Astrocyte (in vitro differentiated cells and primary cell): ENCODE results near the gene F7. TPM values are rescaled to one million over a fixed set of nuclear protein-coding genes. Genes with fewer than 3 reads are reported as not detected.

Experiments
- DNase-seq: peaks from one replicate; pipeline ENCODE4 v3.0.0-alpha.2; 2010; ENCODE audit warnings: low read depth
- FAIRE-seq: peaks from 2 replicates; lab custom pipeline; 2011; peaks lifted over from hg19 to GRCh38; lab: Jason Lieb, UNC
- H2AFZ ChIP-seq: 2 replicates; pipeline ENCODE4 v1.6.0; 2012; ENCODE audit warnings: low read depth, low read length, inconsistent platforms
- H3K27ac ChIP-seq: 2 replicates; pipeline ENCODE4 v1.5.1; 2011; ENCODE audit warnings: low read depth, low read length, inconsistent platforms
- H3K27me3 ChIP-seq: 2 replicates; pipeline ENCODE4 v1.6.0; 2011; ENCODE audit warnings: low read length, inconsistent platforms; ENCODE audit not compliant: insufficient read depth
- H3K36me3 ChIP-seq: 2 replicates; pipeline ENCODE4 v1.5.1; 2011; ENCODE audit warnings: low read length, inconsistent platforms; ENCODE audit not compliant: insufficient read depth
- H3K4me1 ChIP-seq: 2 replicates; pipeline ENCODE4 v1.5.1; 2011; ENCODE audit warnings: low read length, inconsistent platforms; ENCODE audit not compliant: insufficient read depth
- H3K4me2 ChIP-seq: 2 replicates; pipeline ENCODE4 v1.6.0; 2012; ENCODE audit warnings: low read length, inconsistent platforms
- H3K4me3 ChIP-seq: 2 replicates; pipeline ENCODE4 v1.5.1; 2011; ENCODE audit warnings: low read depth, mild to moderate bottlenecking, low read length, inconsistent platforms; ENCODE audit not compliant: insufficient read depth
- H3K79me2 ChIP-seq: 2 replicates; pipeline ENCODE4 v1.6.0; 2012; ENCODE audit warnings: mild to moderate bottlenecking, low read length, inconsistent platforms; ENCODE audit not compliant: insufficient read depth
- H3K9ac ChIP-seq: 2 replicates; pipeline ENCODE4 v1.6.0; 2012; ENCODE audit warnings: mild to moderate bottlenecking, low read length, inconsistent platforms
- H3K9me3 ChIP-seq: 2 replicates; pipeline ENCODE4 v1.5.1; 2012; ENCODE audit warnings: low read depth, mild to moderate bottlenecking, low read length, inconsistent platforms; ENCODE audit not compliant: insufficient read depth
- H4K20me1 ChIP-seq: 2 replicates; pipeline ENCODE4 v1.6.0; 2012; ENCODE audit warnings: low read length, inconsistent platforms; ENCODE audit not compliant: insufficient read depth
- H3K27ac Mint-ChIP-seq: one replicate; pipeline ENCODE4 v1.8.0; 2021; ENCODE audit warnings: mild to moderate bottlenecking, mixed read lengths; ENCODE audit not compliant: unreplicated experiment
- H3K27me3 Mint-ChIP-seq: one replicate; pipeline ENCODE4 v1.8.0; 2021; ENCODE audit warnings: low read depth, mixed read lengths; ENCODE audit not compliant: unreplicated experiment
- H3K36me3 Mint-ChIP-seq: one replicate; pipeline ENCODE4 v1.8.0; 2021; ENCODE audit warnings: low read depth, mixed read lengths; ENCODE audit not compliant: unreplicated experiment
- H3K4me1 Mint-ChIP-seq: one replicate; pipeline ENCODE4 v1.8.0; 2021; ENCODE audit warnings: low read depth, mixed read lengths; ENCODE audit not compliant: unreplicated experiment
- H3K4me3 Mint-ChIP-seq: one replicate; pipeline ENCODE4 v1.8.0; 2021; ENCODE audit warnings: mild to moderate bottlenecking, moderate library complexity, mixed read lengths; ENCODE audit not compliant: unreplicated experiment
- H3K9me3 Mint-ChIP-seq: one replicate; pipeline ENCODE4 v1.8.0; 2021; ENCODE audit warnings: mild to moderate bottlenecking, mixed read lengths; ENCODE audit not compliant: unreplicated experiment
- CTCF ChIP-seq: IDR thresholded peaks from 2 replicates; pipeline ENCODE4 v1.5.1; 2011; ENCODE audit warnings: low read depth, mild to moderate bottlenecking, inconsistent platforms, low read length, moderate library complexity; ENCODE audit not compliant: insufficient read depth
- EZH2 ChIP-seq: IDR thresholded peaks from 2 replicates; pipeline ENCODE4 v1.6.1; 2012; ENCODE audit warnings: mild to moderate bottlenecking, low read length, inconsistent platforms; ENCODE audit not compliant: insufficient read depth
- total RNA-seq: library from RNA; stranded (reverse); gene quantifications from 2 replicates; pipeline ENCODE4 v1.2.1, GENCODE V29; 2021

F7 gene
- total RNA-seq, 1 donor from 2014 or later, result not detected

GRCh38 chr13:113151745-113152690 is 46.4 kb downstream of the F7 start:
- Histone ChIP-seq H3K27me3 (no peaks in the 10 kb centered on the region), H3K9me3 (no peaks in the 10 kb centered on the region), H2AFZ (peak overlapping the region; percentile 62), H3K79me2 (no peaks in the 10 kb centered on the region), H3K36me3 (no peaks in the 10 kb centered on the region), H3K9ac (peak overlapping the region; percentile 77), H3K27ac (no peak overlapping the region), H3K4me2 (peak overlapping the region; percentile 89), H4K20me1 (no peaks in the 10 kb centered on the region), H3K4me1 (peaks cover 10% of the 10 kb centered on the region), H3K4me3 (peak overlapping the region; percentile 39)
- DNase-seq (peak; percentile 54), FAIRE-seq (no peak)
- Mint-ChIP-seq H3K27ac (no peak overlapping the region), H3K4me1 (peaks cover 9% of the 10 kb centered on the region), H3K4me3 (peak overlapping the region; percentile 64), H3K36me3 (peaks cover 4% of the 10 kb centered on the region), H3K27me3 (peaks cover 30% of the 10 kb centered on the region), H3K9me3 (peaks cover 8% of the 10 kb centered on the region)
- TF ChIP-seq CTCF (no peak), EZH2 (no peak)

DNA sequence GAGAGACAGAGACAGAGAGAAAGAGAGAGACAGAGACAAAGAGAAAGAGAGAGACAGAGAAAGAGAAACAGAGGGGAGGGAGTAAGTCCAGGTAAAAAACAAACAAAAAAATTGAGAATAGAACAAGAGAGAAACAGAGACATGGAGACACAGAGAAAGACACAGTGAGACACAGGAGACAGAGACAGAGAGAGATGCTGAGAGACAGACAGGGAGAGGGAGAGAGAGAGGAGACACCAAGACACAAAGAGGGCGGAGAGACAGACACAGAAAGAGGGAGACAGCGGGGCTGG is 47.0 kb downstream of the F7 start:
- Histone ChIP-seq H3K9ac (peak overlapping the region; percentile 77), H3K4me3 (peak overlapping the region; percentile 39), H3K4me2 (peak overlapping the region; percentile 89), H3K27me3 (no peaks in the 10 kb centered on the region), H2AFZ (peak overlapping the region; percentile 90), H3K9me3 (no peaks in the 10 kb centered on the region), H3K36me3 (no peaks in the 10 kb centered on the region), H3K27ac (no peak overlapping the region), H3K4me1 (peaks cover 10% of the 10 kb centered on the region), H3K79me2 (no peaks in the 10 kb centered on the region), H4K20me1 (no peaks in the 10 kb centered on the region)
- DNase-seq, result no peak
- H3K9me3 Mint-ChIP-seq, result peaks cover 8% of the 10 kb centered on the region
- H3K27me3 Mint-ChIP-seq, result peaks cover 24% of the 10 kb centered on the region
- peaks cover 11% of the 10 kb centered on the region for H3K4me1 Mint-ChIP-seq
- peak overlapping the region; percentile 4 for H3K27ac Mint-ChIP-seq
- peaks cover 4% of the 10 kb centered on the region for H3K36me3 Mint-ChIP-seq
- no peak for TF ChIP-seq CTCF
- TF ChIP-seq EZH2, result no peak
- no peak for FAIRE-seq
- peak overlapping the region; percentile 64 for H3K4me3 Mint-ChIP-seq
